Measurements from ENCODE around the gene FUT7. TPM values are rescaled to one million over a fixed set of nuclear protein-coding genes. Genes with fewer than 3 reads are reported as not detected.

The FUT7 gene
- polyA plus RNA-seq, 3 donors: 6.1 to 13.4 (median 10.5) TPM

DNA sequence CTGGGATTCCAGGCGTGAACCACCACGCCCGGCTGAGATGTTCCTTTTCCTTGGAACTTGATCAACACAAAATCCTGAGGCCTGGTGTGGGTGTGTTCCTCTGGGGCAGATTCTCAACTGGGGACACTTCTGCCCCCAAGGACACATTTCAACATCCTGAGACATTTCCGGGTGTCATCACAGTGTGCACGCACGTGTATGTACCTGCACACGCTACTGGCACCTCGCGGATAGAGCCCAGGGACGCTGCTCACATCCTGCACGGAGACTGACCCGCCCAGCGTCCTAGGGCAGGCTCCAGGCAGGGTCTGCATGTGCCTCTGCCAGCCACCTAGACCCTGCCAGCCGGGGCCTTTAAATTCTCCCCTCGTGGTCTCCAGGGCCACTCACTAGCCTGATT is 30.5 kb upstream of the FUT7 start:
- TF ChIP-seq, protein P1, sequence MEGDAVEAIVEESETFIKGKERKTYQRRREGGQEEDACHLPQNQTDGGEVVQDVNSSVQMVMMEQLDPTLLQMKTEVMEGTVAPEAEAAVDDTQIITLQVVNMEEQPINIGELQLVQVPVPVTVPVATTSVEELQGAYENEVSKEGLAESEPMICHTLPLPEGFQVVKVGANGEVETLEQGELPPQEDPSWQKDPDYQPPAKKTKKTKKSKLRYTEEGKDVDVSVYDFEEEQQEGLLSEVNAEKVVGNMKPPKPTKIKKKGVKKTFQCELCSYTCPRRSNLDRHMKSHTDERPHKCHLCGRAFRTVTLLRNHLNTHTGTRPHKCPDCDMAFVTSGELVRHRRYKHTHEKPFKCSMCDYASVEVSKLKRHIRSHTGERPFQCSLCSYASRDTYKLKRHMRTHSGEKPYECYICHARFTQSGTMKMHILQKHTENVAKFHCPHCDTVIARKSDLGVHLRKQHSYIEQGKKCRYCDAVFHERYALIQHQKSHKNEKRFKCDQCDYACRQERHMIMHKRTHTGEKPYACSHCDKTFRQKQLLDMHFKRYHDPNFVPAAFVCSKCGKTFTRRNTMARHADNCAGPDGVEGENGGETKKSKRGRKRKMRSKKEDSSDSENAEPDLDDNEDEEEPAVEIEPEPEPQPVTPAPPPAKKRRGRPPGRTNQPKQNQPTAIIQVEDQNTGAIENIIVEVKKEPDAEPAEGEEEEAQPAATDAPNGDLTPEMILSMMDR (IDR thresholded peaks at IDR 0.05): no peak

DNA sequence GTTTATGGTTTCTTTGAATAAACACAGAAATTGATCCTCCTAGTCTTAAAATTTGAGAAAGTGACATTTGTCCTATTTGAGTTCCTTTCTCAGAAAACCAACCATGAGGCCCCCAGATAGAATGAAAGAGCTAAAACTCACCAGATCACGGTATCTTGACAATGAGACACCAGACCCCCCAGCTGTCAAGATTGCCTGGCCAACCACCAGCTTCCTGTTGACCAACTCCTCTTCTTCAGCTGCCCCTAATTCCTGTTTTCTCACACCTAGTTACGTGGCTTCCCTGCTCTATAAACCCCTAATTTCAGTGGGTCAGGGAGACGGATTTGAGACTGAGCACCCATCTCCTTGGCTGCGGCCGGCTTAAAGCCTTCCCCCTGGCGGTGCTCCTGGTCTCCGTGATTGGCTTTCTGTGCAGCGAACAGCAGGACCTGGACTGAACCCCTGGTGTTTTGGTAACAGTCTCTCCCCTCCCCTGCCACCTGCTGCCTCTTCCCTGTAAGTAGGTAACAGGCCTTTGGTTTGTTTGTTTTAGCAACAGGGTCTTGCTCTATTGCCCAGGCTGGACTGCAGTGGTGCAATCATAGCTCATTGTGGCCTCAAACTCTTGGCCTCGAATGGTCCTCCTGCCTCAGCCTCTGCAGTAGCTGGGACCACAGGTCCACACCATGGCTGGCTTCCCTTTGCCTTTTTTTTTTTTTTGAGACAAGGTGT is 26.8 kb upstream of the FUT7 start:
- Histone ChIP-seq H3K79me2 (ENCODE audit: insufficient read depth, low read length) (no peaks in the 10 kb centered on the region), H4K20me1 (ENCODE audit: insufficient read depth, low read length) (no peaks in the 10 kb centered on the region), H3K27me3 (ENCODE audit: control insufficient read depth in 2 of 2, insufficient read depth in 2 of 2, low read length in 2 of 2) (peaks cover 0 to 19% of the 10 kb centered on the region in 2 donors), H3K4me2 (replicated peaks; ENCODE audit: extremely low read depth, low read length, poor library complexity, severe bottlenecking) (no peak overlapping the region), H3K4me1 (ENCODE audit: control insufficient read depth in 1 of 2, insufficient read depth in 2 of 2, low read length in 2 of 2) (peaks cover 0 to 3% of the 10 kb centered on the region in 2 donors), H3K9ac (ENCODE audit: insufficient read depth, low read length, poor library complexity, severe bottlenecking) (no peak overlapping the region), H2AFZ (ENCODE audit: insufficient read depth, low read depth, low read length, poor library complexity, severe bottlenecking) (no peak overlapping the region), H3K9me3 (replicated peaks in 1 of 2; ENCODE audit: control insufficient read depth in 1 of 2, insufficient read depth in 1 of 2, low read length in 2 of 2) (no peaks in the 10 kb centered on the region), H3K27ac (ENCODE audit: low read depth in 1 of 2, low read length in 2 of 2) (no peak overlapping the region), H3K36me3 (replicated peaks in 1 of 2; ENCODE audit: control insufficient read depth in 1 of 2, insufficient read depth in 2 of 2, low read length in 2 of 2) (no peaks in the 10 kb centered on the region), H3K4me3 (replicated peaks in 1 of 3; ENCODE audit: low read depth in 2 of 3, low read length in 3 of 3) (no peak overlapping the region)
- Mint-ChIP-seq H3K4me3 (no peak overlapping the region), H3K4me1 (peaks cover 9% of the 10 kb centered on the region), H3K9me3 (no peaks in the 10 kb centered on the region), H3K27ac (peak overlapping the region in 1 of 7 donors; percentile 63), H3K27me3 (ENCODE audit: low read depth in 3 of 3) (peaks cover 34 to 50% (median 42%) of the 10 kb centered on the region in 3 donors), H3K36me3 (no peaks in the 10 kb centered on the region)
- TF ChIP-seq, protein P1 (IDR thresholded peaks at IDR 0.05): no peak
- intact Hi-C loops (cut with micrococcal nuclease): no loop called here
- WGBS (ENCODE audit: insufficient coverage): 50% methylated on average over 2 of the region's 9 CpGs
- no peak for DNase-seq

More for the DNA sequence above, 30.5 kb upstream of the FUT7 start:
- Histone ChIP-seq H2AFZ (ENCODE audit: insufficient read depth, low read depth, low read length, poor library complexity, severe bottlenecking) (no peak overlapping the region), H3K27ac (ENCODE audit: low read depth in 1 of 2, low read length in 2 of 2) (no peak overlapping the region), H3K4me2 (replicated peaks; ENCODE audit: extremely low read depth, low read length, poor library complexity, severe bottlenecking) (no peak overlapping the region), H3K9me3 (replicated peaks in 1 of 2; ENCODE audit: control insufficient read depth in 1 of 2, insufficient read depth in 1 of 2, low read length in 2 of 2) (no peaks in the 10 kb centered on the region), H3K79me2 (ENCODE audit: insufficient read depth, low read length) (no peaks in the 10 kb centered on the region), H3K36me3 (replicated peaks in 1 of 2; ENCODE audit: control insufficient read depth in 1 of 2, insufficient read depth in 2 of 2, low read length in 2 of 2) (peaks cover 0 to 5% of the 10 kb centered on the region in 2 donors), H4K20me1 (ENCODE audit: insufficient read depth, low read length) (no peaks in the 10 kb centered on the region), H3K4me1 (ENCODE audit: control insufficient read depth in 1 of 2, insufficient read depth in 2 of 2, low read length in 2 of 2) (peaks cover 0 to under 1% of the 10 kb centered on the region in 2 donors), H3K27me3 (ENCODE audit: control insufficient read depth in 2 of 2, insufficient read depth in 2 of 2, low read length in 2 of 2) (no peaks in the 10 kb centered on the region), H3K9ac (ENCODE audit: insufficient read depth, low read length, poor library complexity, severe bottlenecking) (no peak overlapping the region), H3K4me3 (replicated peaks in 1 of 3; ENCODE audit: low read depth in 2 of 3, low read length in 3 of 3) (no peak overlapping the region)
- Mint-ChIP-seq H3K4me1 (peaks cover 12% of the 10 kb centered on the region), H3K4me3 (no peak overlapping the region), H3K27ac (no peak overlapping the region), H3K9me3 (no peaks in the 10 kb centered on the region), H3K27me3 (ENCODE audit: low read depth in 3 of 3) (peaks cover 17 to 22% (median 21%) of the 10 kb centered on the region in 3 donors), H3K36me3 (peaks cover 6 to 18% of the 10 kb centered on the region in 2 donors)
- intact Hi-C loops (cut with micrococcal nuclease): loop anchor here in 1 of 2 donors (10.0 kb wide), 1 partner anchor 278 kb away; no protein-coding TSS in a partner anchor
- DNase-seq: no peak
- 91% methylated on average over 15 of the region's 15 CpGs for WGBS (ENCODE audit: insufficient coverage)

Data from CD14-positive monocyte (primary cell).